ENCODE data around the gene PRR36.

PRR36 gene

DNA sequence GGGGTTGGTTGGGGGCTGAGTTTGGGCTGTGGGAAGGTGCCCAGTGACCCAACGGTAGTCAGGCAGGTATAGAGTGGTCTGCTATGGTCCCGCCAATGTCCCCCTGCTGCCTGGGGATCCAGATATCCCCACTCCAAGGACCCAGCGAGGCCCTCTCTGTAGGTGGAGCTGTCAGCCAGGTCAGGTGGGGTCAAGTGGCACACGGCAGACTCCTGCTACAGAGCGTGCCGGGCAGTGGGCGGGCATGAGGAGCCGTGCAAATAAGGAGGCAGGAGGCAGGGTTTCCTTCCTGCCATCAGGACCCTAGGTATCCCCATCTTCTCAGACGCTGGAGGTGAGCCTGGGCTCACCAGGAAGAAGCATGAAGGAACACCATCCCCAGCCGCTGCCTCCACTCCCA lies 29.2 kb downstream of the PRR36 start:
- TF ChIP-seq, protein P1, sequence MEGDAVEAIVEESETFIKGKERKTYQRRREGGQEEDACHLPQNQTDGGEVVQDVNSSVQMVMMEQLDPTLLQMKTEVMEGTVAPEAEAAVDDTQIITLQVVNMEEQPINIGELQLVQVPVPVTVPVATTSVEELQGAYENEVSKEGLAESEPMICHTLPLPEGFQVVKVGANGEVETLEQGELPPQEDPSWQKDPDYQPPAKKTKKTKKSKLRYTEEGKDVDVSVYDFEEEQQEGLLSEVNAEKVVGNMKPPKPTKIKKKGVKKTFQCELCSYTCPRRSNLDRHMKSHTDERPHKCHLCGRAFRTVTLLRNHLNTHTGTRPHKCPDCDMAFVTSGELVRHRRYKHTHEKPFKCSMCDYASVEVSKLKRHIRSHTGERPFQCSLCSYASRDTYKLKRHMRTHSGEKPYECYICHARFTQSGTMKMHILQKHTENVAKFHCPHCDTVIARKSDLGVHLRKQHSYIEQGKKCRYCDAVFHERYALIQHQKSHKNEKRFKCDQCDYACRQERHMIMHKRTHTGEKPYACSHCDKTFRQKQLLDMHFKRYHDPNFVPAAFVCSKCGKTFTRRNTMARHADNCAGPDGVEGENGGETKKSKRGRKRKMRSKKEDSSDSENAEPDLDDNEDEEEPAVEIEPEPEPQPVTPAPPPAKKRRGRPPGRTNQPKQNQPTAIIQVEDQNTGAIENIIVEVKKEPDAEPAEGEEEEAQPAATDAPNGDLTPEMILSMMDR (conservative IDR thresholded peaks at IDR 0.05; ENCODE audit: low read depth, low read length), result no peak
- H3K4me3 ChIP-seq (ENCODE audit: low read depth, low read length), result no peak overlapping the region
- DNase-seq (ENCODE audit: low read depth), result no peak

DNA sequence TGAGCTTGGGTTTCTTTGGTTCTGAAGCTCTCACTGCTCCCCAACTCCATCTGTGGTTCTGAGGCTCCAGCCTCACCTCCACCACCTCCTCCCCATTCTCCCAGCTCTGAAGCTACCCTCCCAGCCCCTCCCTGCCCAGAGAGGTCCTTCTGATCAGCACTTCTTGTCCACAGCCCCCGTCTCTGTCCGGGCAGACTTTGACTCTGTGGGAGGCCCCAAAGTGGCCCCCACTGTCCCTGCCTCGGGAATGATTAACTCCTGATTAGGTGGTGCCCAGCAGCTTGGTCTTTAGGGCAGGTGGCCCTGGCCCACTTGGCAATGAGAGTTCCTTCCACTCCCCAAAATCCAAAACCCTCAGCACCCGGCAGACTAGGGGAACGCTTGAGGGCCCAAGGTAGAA lies 29.8 kb downstream of the PRR36 start:
- H3K4me3 ChIP-seq (ENCODE audit: low read depth, low read length), result no peak overlapping the region
- no peak for DNase-seq (ENCODE audit: low read depth)
- TF ChIP-seq, protein P1 (conservative IDR thresholded peaks at IDR 0.05; ENCODE audit: low read depth, low read length), result no peak

DNA sequence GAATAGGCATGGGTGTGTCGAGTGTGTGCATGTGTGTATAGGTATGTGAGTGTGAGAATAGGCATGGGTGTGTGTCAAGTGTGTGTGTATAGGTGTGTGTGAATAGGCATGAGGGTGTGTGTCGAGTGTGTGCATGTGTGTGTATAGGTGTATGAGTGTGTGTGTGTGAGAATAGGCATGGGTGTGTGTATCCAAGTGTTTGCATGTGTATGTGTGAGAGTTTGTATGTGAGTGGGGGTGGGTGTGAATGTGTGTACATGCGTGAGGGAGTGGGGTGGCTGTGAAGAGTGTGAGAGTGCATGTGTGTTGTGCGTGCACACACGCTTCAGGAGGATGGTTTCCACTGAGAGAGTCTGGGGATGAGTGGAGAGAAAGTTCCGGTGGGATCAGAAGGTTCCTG lies 30.7 kb downstream of the PRR36 start:
- no peak for DNase-seq (ENCODE audit: low read depth)
- TF ChIP-seq, protein P1 (conservative IDR thresholded peaks at IDR 0.05; ENCODE audit: low read depth, low read length), result no peak
- H3K4me3 ChIP-seq (ENCODE audit: low read depth, low read length), result no peak overlapping the region

DNA sequence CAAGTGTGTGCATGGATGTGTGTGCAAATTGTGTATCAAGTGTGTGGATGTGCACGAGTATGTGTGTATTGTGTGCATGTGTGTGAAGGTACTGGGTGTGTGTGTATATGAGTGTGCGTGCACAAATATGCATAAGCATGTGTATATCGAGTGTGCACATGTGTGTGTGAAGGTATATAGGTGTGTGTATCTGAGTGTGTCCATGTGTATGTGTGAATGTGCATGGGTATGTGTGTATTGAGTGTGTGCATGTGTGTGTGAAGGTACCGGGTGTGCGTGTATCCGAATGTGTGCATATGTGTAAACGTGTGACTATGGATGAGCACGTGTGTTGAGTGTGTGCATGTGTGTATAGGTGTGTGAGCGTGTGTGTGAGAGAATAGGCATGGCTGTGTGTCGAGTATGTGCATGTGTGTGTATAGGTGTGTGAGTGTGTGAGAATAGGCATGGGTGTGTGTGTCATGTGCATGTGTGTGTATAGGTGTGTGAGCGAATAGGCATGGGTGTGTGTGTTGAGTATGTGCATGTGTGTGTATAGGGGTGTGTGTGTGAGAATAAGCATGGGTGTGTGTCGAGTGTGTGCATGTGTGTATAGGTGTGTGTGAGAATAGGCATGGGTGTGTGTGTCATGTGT lies 31.4 kb downstream of the PRR36 start:
- TF ChIP-seq, protein P1 (conservative IDR thresholded peaks at IDR 0.05; ENCODE audit: low read depth, low read length), result no peak
- DNase-seq (ENCODE audit: low read depth), result no peak
- no peak overlapping the region for H3K4me3 ChIP-seq (ENCODE audit: low read depth, low read length)

DNA sequence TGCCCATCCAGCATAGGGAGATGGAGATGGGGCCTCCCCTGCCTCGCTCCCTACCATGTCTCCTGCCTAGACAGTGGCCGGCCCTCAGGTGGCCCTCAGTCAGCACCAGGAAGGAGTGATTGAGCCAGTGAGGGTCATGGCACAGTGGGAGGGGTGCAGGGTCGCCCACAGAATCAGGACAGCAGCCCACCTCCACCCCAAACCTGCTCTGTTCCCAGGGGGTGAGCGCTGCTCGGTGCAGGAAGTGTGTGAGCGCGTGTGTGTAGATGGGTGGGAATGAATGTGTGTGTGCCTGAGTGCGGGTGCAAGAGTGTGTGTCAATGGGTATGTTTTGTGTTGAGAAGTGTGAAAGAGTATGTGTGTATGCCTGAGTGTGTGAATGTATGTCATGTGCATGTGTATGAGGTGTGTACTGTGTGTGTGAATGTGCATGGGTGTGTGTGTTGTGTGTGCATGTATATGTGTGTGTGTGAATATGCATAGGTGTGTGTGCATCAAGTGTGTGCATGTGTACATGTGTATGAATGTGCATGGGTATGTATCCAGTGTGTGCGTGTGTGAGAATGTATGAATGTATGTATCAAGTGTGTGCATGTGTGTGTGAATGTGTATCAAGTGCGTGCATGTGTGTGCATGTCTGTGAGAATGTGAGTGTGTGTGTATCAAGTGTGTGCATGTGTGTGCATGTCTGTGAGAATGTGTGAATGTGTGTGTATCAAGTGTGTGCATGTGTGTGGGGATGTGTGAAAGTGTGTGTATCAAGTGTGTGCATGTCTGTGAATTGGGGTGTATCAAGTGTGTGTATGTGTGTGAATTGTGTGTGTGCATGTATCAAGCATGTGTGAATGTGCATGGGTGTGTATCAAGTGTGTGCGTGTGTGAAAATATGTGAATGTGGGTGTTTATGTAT lies 32.2 kb downstream of the PRR36 start:
- TF ChIP-seq, protein P1 (conservative IDR thresholded peaks at IDR 0.05; ENCODE audit: low read depth, low read length), result no peak
- no peak overlapping the region for H3K4me3 ChIP-seq (ENCODE audit: low read depth, low read length)
- no peak for DNase-seq (ENCODE audit: low read depth)

DNA sequence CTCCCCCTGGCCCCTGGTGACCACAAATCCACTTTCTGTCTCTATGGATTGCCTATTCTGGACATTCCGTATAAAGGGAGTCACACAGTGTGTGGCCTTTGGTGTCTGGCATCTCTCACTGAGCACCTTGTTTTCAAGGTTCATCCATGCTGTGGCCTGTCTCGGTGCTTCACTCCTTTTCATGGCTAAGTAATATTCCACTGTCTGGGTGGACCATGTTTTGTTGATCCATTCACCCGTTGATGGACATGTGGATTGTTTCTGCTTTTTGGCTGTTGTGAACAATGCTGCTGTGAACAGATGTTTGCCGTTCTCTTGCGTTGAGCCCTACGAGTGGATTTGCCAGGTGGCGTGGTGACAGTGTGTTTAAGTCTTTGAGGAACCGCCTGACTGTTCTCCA lies 33.6 kb downstream of the PRR36 start:
- TF ChIP-seq, protein P1 (conservative IDR thresholded peaks at IDR 0.05; ENCODE audit: low read depth, low read length), result no peak
- H3K4me3 ChIP-seq (ENCODE audit: low read depth, low read length), result no peak overlapping the region
- DNase-seq (ENCODE audit: low read depth), result no peak

Data from choroid plexus epithelial cell (primary cell).